Vagina (tissue), 2 donors: Measurements from ENCODE around the gene ILDR2. TPM values are rescaled to one million over a fixed set of nuclear protein-coding genes. Genes with fewer than 3 reads are reported as not detected.

ENCODE experiments used
- DNase-seq, 2 donors: peaks; one replicate each; pipeline ENCODE4 v3.0.0-alpha.2; 2017; ENCODE audit errors: extremely low spot score in 2 of 2
- H3K27ac ChIP-seq: fragments of 200-600 bp; sonication (generic); one replicate; pipeline ENCODE4 v1.5.1; 2019
- H3K27me3 ChIP-seq: fragments of 200-600 bp; sonication (generic); one replicate; pipeline ENCODE4 v1.5.1; 2019
- H3K36me3 ChIP-seq, 2 donors: fragments of 200-600 bp; sonication (generic); one replicate each; pipeline ENCODE4 v1.5.1; 2017 to 2019
- H3K4me1 ChIP-seq: fragments of 200-600 bp; sonication (generic); one replicate; pipeline ENCODE4 v1.5.1; 2019
- H3K4me3 ChIP-seq, 2 donors: fragments of 200-600 bp; sonication (generic); 1 replicate in 1 of 2; 2 replicates in 1 of 2; pipeline ENCODE4 v1.5.1; 2016 to 2019
- H3K9me3 ChIP-seq: fragments of 200-600 bp; sonication (generic); one replicate; pipeline ENCODE4 v1.5.1; 2019
- POLR2A ChIP-seq, 2 donors: fragments of 450-650 bp; IDR thresholded peaks; one replicate each; pipeline ENCODE4 v1.6.1; 2017; ENCODE audit warnings: antibody characterized with exemption in 2 of 2, mild to moderate bottlenecking in 2 of 2, moderate library complexity in 2 of 2
- POLR2AphosphoS5 ChIP-seq, 2 donors: sonication (generic); formaldehyde crosslinking; IDR thresholded peaks; one replicate each; pipeline ENCODE4 v1.9.0; 2017; ENCODE audit warnings: antibody characterized with exemption in 2 of 2, mild to moderate bottlenecking in 2 of 2, low read depth in 1 of 2; ENCODE audit not compliant: insufficient read depth in 1 of 2
- intact Hi-C: fragments of 100-400 bp; cut with DNase I; formaldehyde crosslinking; loops from one replicate; pipeline ENCODE4 v1.15.1; 2023
- total RNA-seq: library from RNA; depleted of rRNA; stranded (reverse); fragments of >200 nt; gene quantifications from one replicate; pipeline ENCODE4 v1.2.3, GENCODE V29; 2016
- TF ChIP-seq, protein P1 (sequence below), 3 experiments: fragments of 450-650 bp in 2 of 3; fragments of 200-600 bp in 1 of 3; sonication (generic) in 1 of 3; IDR thresholded peaks; one replicate each; pipeline ENCODE4 v1.5.1; 2017 to 2019; ENCODE audit warnings: antibody characterized with exemption in 3 of 3, mild to moderate bottlenecking in 2 of 3, moderate library complexity in 2 of 3

Gene ILDR2
- total RNA-seq, 1 donor from 2014 or later, result 0.25 TPM

DNA sequence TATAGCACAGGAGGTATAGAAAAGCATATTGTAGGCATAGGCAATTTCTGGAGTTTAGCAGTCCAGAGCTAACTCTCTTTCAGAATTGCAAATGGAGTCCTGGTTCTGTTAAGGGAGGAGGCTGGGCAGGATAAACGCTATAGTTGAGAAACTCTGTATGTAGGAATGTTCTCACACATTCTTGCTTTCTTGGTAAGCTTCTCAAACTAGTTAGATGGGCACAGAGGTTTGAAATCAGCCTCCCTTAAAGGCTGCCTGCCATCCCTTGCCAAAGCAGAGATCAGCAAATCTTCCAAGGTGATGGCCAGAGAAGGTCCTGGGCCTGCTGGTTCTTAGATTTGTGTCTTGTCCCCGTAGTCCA lies 56.4 kb downstream of the ILDR2 start:
- TF ChIP-seq POLR2A (IDR thresholded peaks at IDR 0.05) (no peak), POLR2AphosphoS5 (IDR thresholded peaks at IDR 0.05; ENCODE audit: insufficient read depth in 1 of 2, low read depth in 1 of 2) (no peak)
- TF ChIP-seq, protein P1, sequence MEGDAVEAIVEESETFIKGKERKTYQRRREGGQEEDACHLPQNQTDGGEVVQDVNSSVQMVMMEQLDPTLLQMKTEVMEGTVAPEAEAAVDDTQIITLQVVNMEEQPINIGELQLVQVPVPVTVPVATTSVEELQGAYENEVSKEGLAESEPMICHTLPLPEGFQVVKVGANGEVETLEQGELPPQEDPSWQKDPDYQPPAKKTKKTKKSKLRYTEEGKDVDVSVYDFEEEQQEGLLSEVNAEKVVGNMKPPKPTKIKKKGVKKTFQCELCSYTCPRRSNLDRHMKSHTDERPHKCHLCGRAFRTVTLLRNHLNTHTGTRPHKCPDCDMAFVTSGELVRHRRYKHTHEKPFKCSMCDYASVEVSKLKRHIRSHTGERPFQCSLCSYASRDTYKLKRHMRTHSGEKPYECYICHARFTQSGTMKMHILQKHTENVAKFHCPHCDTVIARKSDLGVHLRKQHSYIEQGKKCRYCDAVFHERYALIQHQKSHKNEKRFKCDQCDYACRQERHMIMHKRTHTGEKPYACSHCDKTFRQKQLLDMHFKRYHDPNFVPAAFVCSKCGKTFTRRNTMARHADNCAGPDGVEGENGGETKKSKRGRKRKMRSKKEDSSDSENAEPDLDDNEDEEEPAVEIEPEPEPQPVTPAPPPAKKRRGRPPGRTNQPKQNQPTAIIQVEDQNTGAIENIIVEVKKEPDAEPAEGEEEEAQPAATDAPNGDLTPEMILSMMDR (IDR thresholded peaks at IDR 0.05), result no peak
- no peaks in the 10 kb centered on the region for H3K9me3 ChIP-seq
- H3K27me3 ChIP-seq, result no peaks in the 10 kb centered on the region
- no peak overlapping the region for H3K27ac ChIP-seq
- H3K4me1 ChIP-seq, result peaks cover 11% of the 10 kb centered on the region
- intact Hi-C loops, result loop anchor here (10.0 kb wide), 1 partner anchor 136 kb away; no protein-coding TSS in a partner anchor
- H3K36me3 ChIP-seq, result no peaks in the 10 kb centered on the region
- no peak overlapping the region for H3K4me3 ChIP-seq
- no peak for DNase-seq

DNA sequence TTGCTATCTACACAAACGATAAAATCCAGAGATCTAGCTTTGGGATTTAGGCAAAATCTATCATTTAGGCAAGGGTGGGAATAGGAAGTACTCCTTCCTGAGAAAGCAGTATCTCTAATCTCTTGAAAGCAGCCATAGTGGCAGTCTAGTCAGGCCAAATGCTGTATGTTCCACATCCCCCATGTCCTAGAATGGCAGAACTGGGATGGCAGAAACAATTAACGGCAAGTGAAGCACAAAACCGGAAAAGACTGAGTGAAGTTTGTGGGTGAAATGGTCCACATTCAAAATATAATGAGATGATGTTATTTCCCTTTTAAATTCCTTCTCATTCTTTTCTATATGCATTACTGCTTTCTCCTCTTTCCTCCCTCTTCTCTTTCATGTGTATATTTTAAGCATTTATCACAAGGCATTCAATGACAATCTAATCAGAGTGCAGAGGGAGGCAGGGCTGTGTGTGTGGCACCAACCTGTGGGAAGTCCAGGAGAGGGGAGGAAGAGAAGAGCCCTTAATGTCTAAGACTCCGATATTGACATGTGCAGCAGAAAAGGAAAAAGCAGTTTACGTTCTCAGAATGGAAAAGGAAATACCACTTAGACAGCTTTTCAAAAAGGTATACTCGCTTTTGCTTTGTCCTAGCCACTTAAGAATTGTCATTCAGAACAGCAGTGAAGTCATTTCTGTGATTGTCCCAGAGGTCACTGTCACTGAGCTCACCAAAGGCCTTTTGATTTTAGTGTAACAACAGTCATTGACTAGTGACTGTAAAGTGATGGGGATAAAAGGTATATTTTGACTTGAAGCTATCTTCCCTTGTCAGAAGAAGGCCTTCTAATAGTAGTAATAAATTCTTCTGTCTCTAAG lies 57.0 kb downstream of the ILDR2 start:
- H3K4me3 ChIP-seq, result no peak overlapping the region
- H3K27ac ChIP-seq, result no peak overlapping the region
- H3K36me3 ChIP-seq, result no peaks in the 10 kb centered on the region
- no peak for DNase-seq
- no peaks in the 10 kb centered on the region for H3K27me3 ChIP-seq
- TF ChIP-seq, protein P1 (IDR thresholded peaks at IDR 0.05), result no peak
- TF ChIP-seq POLR2A (IDR thresholded peaks at IDR 0.05), result no peak
- no peak for TF ChIP-seq POLR2AphosphoS5 (IDR thresholded peaks at IDR 0.05; ENCODE audit: insufficient read depth in 1 of 2, low read depth in 1 of 2)
- peaks cover 11% of the 10 kb centered on the region for H3K4me1 ChIP-seq
- H3K9me3 ChIP-seq, result no peaks in the 10 kb centered on the region
- intact Hi-C loops, result loop anchor here (10.0 kb wide), 1 partner anchor 136 kb away; no protein-coding TSS in a partner anchor

DNA sequence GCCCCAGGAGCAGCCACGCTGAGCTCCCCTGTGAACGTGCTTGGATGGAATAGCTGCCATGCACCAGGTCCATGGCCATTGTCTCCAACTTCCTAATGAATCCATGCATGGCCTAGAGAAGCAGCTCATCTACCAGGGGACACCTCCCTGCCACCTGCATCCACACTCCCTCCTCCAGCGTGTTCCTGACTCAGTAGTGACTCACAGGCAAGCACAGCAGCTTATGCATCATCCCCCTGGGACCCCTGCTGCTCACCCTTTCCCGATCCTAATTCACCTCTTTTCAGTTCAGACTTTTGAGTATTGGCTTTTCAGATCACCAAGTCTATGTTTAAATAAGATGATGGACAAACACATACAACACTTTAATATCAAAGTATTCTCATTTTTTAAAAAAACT lies 59.4 kb downstream of the ILDR2 start:
- Histone ChIP-seq H3K27me3 (no peaks in the 10 kb centered on the region), H3K27ac (no peak overlapping the region), H3K9me3 (no peaks in the 10 kb centered on the region), H3K36me3 (no peaks in the 10 kb centered on the region), H3K4me1 (peaks cover 6% of the 10 kb centered on the region), H3K4me3 (no peak overlapping the region)
- TF ChIP-seq, protein P1 (IDR thresholded peaks at IDR 0.05), result no peak
- no peak for TF ChIP-seq POLR2AphosphoS5 (IDR thresholded peaks at IDR 0.05; ENCODE audit: insufficient read depth in 1 of 2, low read depth in 1 of 2)
- no peak for TF ChIP-seq POLR2A (IDR thresholded peaks at IDR 0.05)
- no peak for DNase-seq
- intact Hi-C loops, result loop anchor here (10.0 kb wide), 1 partner anchor 139 kb away; no protein-coding TSS in a partner anchor

DNA sequence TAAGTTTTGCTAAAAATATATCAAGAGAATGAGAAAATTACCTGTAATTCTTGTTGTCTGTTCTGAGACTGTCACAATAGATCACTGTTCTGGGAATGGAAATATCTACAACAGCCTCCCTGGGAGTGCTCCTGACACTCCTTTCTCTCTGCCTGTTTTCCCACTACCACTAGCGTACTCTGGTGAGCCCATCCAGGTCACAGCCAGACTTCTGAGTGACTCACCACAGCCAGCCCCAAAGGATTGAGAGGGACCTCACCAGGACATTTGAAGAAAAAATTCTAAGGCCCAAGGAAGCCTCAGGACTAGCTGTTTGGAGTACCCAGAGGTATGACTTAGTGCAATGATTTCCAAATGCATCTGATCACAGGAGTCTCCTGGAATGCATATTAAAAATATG lies 60.3 kb downstream of the ILDR2 start:
- Histone ChIP-seq H3K4me1 (no peaks in the 10 kb centered on the region), H3K27ac (no peak overlapping the region), H3K4me3 (no peak overlapping the region), H3K9me3 (no peaks in the 10 kb centered on the region), H3K36me3 (no peaks in the 10 kb centered on the region), H3K27me3 (no peaks in the 10 kb centered on the region)
- DNase-seq, result no peak
- intact Hi-C loops, result loop anchor here (10.0 kb wide), 1 partner anchor 140 kb away; no protein-coding TSS in a partner anchor
- TF ChIP-seq, protein P1 (IDR thresholded peaks at IDR 0.05), result no peak
- TF ChIP-seq POLR2AphosphoS5 (IDR thresholded peaks at IDR 0.05; ENCODE audit: insufficient read depth in 1 of 2, low read depth in 1 of 2), result no peak
- TF ChIP-seq POLR2A (IDR thresholded peaks at IDR 0.05), result no peak

- no peak for DNase-seq
- H3K4me1 ChIP-seq, result no peaks in the 10 kb centered on the region
- H3K4me3 ChIP-seq, result no peak overlapping the region
- intact Hi-C loops, result loop anchor here (10.0 kb wide), 1 partner anchor 141 kb away; no protein-coding TSS in a partner anchor
- no peaks in the 10 kb centered on the region for H3K27me3 ChIP-seq
- TF ChIP-seq, protein P1 (IDR thresholded peaks at IDR 0.05), result no peak
- TF ChIP-seq POLR2AphosphoS5 (IDR thresholded peaks at IDR 0.05; ENCODE audit: insufficient read depth in 1 of 2, low read depth in 1 of 2) (no peak), POLR2A (IDR thresholded peaks at IDR 0.05) (no peak)
- no peak overlapping the region for H3K27ac ChIP-seq
- no peaks in the 10 kb centered on the region for H3K36me3 ChIP-seq
- H3K9me3 ChIP-seq, result no peaks in the 10 kb centered on the region
Observed at GRCh38 chr1:166914111-166914510, 61.2 kb downstream of the ILDR2 start.
